GM15510 (cell line): ENCODE results near the gene KRT85.

Experiments
- POLR2A ChIP-seq: IDR thresholded peaks from 3 replicates; pipeline ENCODE4 v1.6.1; 2011; ENCODE audit warnings: borderline replicate concordance; ENCODE audit not compliant: insufficient read length; ENCODE audit errors: extremely low read depth

KRT85 gene

DNA sequence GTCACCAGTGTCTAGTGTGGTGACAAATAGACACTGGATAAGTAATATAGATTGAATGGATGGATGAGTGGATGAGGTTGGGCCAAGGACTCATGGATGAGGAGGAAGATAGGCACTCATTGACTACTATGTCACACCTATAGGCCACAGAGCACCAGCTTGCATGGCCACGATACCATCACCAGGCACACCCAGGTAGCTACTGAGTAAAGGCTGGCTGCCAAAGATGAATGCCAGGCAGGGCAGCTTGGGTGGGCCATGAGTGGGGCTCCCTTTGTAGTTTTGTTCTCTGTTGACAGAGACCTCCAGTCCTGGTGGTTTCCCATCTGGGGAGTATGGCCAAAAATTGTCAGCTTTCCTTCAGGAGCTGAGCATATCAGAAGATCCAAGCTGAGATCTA lies 34.9 kb downstream of the KRT85 start:
- TF ChIP-seq POLR2A: no peak

DNA sequence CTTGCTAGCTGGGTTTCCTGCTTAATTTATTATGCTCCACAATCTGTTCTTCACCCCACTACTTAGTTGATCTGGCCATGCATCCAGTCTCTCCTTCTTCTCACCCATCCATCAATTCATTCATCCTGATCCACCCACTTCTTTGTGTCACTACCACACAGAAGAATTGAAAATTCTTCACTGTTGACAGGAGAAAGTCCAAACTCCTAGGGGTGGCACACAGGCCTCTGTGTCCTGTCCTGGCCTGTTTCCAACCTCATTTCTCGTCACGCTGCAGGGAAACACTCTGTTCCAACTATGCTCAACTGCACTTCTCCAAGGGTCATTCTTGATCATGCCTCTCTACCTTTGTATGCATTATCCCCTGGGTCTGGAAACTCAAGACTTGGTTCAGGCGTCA lies 35.4 kb downstream of the KRT85 start:
- TF ChIP-seq POLR2A: no peak

DNA sequence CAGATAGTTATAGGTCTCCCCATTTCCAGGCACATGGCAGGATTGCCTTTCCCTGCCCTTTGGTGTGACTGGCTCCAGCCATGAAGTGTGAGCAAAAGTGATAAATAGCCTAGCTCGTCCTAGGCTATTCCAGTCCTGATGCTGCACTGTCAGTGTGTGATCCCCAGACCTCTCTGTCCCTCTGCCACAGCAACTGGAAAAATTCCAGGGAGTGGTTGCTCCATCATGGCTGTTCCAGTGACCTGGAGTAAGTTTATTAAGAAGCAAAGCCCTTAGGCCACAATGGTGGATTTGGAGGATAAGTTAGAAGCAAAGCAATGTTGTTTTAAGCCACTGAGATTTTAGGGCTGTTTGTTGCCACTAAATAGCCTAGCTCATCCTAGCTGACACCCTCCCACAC lies 36.2 kb downstream of the KRT85 start:
- no peak for TF ChIP-seq POLR2A

DNA sequence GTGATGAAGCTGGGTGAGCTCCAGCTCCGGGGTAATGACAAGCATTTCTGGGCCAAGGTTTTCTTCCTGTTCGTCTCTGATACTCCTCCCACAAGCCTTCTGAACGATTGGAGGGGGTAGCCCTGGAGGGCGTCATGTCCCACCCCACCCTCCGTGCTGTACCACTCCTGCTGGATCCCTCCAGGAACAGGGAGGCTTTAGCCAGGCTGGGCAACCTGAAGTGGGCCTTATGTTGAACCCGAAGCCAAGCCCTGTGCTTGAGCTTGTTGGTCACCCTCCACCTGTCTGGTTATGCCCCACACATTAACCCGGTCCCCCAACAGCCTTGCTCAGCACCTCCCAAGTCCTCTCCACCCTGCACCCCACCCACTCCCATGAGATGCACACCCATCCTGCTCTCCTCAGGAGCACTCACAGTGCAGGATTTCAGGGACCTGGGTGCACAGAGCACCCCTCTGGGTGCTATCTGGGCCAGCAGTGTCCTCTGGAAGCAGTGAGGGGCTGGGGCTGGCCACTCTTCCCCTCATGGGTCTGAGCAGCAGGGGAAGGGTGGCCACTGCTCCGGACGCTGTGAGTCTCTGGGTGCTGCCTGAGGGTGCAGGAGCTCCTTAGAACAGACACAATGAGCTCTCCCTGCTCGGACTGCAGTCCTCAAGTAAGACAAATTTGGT lies 39.3 kb downstream of the KRT85 start:
- no peak for TF ChIP-seq POLR2A

DNA sequence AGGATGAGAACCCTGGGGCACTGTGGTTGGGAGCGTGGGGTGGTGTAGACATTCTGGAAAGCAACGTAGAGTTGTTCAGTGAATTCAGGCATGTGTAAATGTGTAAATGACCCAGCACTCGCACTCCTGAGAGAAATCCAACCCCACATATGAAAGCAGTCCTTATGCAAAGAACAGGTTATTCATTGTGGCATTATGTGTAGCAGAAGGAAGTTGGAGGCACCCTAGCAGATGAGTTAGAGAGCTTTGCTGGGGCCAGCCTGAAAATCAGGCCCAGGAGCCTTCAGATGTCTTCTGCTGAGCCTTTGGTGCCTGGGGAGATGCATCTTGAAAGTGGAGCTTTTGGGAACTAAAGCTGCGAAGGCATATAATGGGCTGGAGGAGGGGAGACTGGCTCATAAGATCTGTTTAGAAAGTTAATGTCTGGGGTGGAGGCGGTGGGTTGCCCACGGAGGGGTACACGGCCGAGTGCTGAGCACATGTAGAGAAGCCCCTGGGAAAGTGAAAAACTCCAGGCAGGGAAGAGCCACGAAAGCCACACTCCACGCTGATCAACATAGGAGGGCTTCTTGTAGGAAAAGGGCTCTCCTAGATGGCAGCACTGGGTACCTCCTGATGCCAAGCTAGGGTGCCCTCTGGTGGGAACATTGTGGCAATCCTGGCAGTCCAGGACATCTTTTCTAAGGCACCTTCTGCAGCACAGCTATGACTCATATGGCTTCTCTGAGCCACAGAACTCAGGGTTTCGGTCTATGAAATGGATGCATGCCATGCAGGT lies 40.0 kb downstream of the KRT85 start:
- no peak for TF ChIP-seq POLR2A

DNA sequence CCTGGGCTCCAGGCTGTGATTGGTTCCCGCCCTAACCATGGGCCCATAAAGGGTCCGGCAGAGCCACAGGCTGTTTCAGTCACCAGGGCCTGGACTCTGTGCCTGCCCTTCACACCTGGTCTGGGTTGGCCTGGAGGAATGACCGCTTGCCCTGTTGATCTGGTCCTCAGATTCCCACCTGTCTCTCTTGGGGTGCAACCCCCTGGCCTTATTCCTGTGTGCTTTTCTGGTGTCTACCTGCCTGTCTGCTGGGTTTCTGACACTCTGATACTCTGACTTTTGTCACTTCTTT lies 43.2 kb downstream of the KRT85 start:
- TF ChIP-seq POLR2A: no peak

DNA sequence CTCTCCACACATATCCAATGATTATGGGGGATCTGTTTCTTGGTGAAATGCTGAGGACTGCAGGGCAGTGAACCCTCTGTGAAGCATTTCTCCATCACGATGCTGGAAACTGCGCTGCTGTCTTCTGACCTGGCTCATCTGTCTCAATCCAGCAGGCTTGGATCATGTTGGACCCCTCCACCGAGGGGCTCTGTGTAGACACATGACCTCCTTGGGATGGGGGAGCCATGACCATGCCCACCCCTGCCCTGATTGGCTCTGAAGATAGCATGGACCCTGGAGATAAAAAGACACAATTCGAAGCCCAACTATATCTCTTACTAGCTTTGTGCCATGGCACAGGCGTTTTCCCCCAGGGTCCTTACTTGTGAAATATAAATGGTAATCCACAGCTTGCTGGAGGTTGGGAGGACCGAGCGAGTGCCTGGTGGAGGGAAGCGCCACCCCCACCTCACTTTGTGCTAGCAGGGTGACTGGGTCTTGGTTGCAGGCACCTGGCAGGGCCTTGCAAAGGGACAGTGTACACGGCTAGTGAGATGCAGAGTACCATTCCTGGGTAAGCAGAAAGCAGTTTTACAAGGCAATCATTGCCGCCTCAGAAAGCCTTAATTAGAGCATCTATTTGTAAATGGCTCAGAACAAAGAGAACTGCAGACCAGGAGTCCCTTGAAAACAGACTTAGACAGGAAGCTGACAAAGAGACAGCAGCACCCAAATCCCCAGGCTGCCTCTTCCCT lies 43.7 kb downstream of the KRT85 start:
- no peak for TF ChIP-seq POLR2A

DNA sequence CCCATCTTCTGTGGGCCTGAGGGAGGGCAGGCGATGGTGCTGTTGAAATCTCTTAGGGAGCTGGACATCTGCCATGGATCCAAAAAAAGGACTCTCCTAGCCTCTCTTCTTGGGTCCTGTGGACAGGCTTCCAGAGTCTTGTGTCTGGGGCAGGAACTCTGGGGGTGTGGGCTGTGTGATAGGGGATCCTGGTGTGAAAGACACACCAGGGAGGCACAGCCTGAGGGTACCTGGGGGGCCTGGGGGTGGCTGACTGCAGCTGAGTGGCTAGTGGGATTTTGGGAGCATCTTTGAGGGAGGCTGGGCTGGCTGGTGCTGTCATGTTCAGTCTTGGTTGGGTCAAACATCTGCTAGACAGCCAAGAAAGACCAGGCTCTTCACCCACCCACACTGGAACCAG lies 44.3 kb downstream of the KRT85 start:
- TF ChIP-seq POLR2A: no peak

DNA sequence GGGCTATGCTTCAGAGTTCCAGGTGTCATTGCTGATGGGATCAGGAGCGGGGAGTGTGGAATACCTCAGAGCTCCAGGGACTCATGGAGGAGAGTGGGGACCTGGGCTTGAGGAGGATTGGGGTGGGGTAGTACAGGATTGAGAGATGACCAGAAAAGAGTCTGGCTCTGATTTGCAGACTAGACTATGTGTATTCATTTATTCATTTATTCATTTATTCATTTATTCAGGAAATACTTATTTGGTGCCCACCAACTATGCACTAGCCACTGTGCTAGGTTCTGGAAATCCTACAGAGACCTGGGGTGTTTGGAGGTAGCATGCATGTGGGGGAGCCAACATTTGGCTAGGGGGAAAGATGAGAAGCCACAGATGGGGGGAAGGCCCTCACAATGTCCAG lies 45.2 kb downstream of the KRT85 start:
- TF ChIP-seq POLR2A: no peak

DNA sequence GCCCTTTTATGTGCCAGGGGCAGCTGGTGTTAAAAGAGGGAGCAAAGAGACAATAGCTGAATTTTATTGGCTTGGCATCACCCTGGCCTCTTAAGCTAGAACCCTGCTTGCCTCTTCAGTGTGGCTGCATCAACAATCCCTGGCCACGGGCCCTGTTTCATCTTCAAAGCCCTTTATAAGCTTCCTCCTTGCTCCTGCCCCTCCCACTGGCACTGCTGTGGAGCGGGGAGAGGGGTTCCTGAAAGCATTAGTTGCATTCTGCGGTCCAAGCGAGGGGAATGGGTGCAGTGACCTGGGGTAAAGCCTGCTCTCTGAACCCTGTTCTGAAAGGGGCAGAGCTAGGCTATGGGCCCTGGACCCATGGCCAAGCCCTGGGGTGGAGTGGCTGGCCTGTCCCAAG lies 45.9 kb downstream of the KRT85 start:
- no peak for TF ChIP-seq POLR2A

DNA sequence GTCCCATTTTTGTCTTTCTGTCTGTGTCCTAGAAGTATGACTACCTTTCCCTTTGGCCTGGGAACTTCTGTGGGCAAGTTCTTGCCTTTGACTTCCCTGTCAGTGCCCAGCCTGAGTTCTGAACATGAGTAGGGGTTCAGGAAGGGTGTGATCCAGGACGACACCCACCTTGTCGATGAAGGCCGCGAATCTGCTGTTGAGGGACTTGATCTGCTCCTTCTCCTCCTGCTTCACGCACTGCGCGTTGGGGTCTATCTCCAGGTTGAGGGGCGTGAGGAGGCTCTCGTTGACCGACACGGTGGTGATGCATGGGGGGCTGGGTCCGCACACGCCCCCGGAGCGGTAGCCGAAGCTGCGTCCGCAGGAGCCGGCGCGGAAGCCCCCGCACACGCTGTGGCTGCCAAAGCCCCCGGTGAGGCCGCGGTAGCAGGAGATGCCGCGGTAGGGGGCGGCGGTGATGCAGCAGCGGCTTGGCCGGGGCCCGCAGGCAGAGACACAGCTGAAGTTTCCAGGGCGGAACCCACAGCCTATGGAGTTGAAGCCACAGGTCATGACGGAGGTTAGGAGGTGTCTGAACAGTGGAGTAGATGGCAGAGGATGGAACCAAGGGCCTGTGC lies 46.4 kb downstream of the KRT85 start, which contains the start of gene KRT83:
TSS of gene KRT83 (minus strand) at position 615 of the 617 bp plus-strand sequence. CDS start at position 552, 63 bp downstream.
- no peak for TF ChIP-seq POLR2A

DNA sequence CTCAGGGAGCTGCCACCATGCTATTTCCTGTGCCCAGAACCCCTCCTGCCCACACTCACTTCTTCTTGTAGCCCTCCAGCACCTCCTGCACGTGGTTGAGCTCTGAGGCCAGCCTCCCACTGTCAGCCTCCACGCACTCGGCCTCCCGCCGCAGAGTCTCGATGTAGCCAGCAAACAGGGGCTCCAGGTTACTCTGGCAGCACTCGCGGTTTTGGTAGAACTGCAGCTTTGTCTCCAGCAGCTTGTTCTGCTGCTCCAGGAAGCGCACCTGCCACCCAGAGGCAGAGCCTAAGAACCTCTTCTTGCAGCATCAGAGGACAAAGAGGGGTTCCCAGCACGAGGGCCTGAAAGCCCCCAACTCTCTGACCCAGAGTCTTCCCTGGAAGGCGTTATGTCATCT lies 48.2 kb downstream of the KRT85 start:
- no peak for TF ChIP-seq POLR2A

DNA sequence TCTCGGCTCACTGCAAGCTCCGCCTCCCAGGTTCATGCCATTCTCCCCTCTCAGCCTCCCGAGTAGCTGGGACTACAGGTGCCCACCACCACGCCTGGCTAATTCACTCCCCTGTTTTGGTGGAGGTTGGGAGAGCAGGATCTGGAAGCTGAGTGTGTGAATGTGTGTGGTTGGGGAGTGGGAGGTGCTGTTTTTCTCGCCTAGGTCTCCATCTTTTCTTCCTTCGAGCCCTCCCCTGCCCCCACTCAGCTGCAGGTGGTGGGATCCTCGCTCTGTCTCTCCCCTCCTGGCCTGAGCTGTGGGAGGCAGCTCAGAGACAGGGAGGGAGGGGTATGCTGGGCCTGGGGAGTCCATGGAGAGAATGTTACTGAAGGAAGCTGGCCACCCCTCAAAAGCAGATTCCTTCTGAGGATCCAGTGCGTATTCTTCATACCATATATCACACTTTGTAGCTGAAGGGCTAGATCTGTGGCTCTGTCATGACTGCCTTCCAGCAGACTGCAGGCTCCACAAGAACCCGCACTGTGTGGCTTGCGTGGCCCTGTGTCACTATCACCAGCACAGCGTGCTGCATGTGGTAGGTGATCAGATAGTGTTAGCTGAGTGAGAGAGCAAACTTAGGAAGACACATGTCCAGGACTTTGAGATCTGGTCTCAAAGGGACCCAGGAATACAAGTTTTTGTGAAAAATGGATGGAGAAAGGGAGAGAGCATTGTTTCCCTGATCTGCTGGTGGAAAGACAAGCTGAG lies 48.9 kb downstream of the KRT85 start:
- TF ChIP-seq POLR2A: no peak

DNA sequence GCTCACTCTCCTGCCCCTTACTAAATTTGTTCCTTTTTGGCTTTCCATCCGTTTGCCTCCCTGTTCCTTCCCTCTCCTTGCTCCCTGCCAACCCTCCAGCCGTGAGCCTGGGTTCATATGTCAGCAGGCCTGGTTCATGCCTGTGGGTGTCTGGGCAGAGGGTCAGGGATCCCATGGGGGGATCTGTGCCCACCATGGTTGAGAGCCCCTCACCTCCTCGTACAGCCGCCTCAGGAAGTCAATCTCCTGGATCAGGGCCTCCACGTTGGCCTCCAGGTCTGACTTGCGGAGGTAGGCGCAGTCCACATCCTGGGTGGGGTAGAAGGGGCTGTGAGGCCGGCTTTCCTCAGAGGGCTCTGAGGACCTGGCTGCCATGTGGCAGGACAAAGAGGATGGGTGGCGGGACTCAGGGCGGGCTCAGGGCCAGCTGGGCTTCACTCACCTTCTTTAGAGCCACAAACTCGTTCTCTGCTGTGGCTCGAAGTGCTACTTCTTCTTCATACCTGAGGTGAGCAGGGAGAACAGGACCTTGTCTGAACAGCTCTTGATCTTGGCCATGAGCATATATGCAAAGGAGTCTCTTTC lies 49.7 kb downstream of the KRT85 start:
- TF ChIP-seq POLR2A: no peak
